SK-N-MC (cell line): ENCODE data around the gene SHD.

ENCODE experiments used
- EZH2 ChIP-seq: fragments of 200-600 bp; sonication (generic); IDR thresholded peaks from one replicate; pipeline ENCODE4 v1.6.1; 2017; ENCODE audit warnings: antibody characterized with exemption
- FOXP2 ChIP-seq: optimal IDR thresholded peaks from 2 replicates; pipeline ENCODE3; 2011; ENCODE audit warnings: mild to moderate bottlenecking, moderate library complexity; ENCODE audit not compliant: insufficient read depth; ENCODE audit errors: extremely low read length, control extremely low read depth
- POLR2AphosphoS5 ChIP-seq: IDR thresholded peaks from 2 replicates; pipeline ENCODE4 v1.6.1; 2012; ENCODE audit warnings: mild to moderate bottlenecking, low read depth, low read length, borderline replicate concordance

- TF ChIP-seq POLR2AphosphoS5 (no peak), EZH2 (no peak), FOXP2 (no peak)
These were observed 37.1 kb upstream of the SHD start for GRCh38 chr19:4241824-4242430.
